NCI-H2171 treated with DMSO at 0.1 percent for 48 hours (cell line): ENCODE data around the gene C6orf132.

Source experiments
- DNase-seq: peaks from one replicate; lab custom pipeline; 2025; lab: John Stamatoyannopoulos, UW

The C6orf132 gene

GRCh38 chr6:42135161-42135560 lies 7.3 kb downstream of the C6orf132 start:
- no peak for DNase-seq

- no peak for DNase-seq
Observed at GRCh38 chr6:42133926-42134325, 8.5 kb downstream of the C6orf132 start.

- no peak for DNase-seq
Observed at GRCh38 chr6:42131531-42131930, 10.9 kb downstream of the C6orf132 start.

- no peak for DNase-seq
Observed at GRCh38 chr6:42129360-42129676, 13.1 kb downstream of the C6orf132 start.

DNA sequence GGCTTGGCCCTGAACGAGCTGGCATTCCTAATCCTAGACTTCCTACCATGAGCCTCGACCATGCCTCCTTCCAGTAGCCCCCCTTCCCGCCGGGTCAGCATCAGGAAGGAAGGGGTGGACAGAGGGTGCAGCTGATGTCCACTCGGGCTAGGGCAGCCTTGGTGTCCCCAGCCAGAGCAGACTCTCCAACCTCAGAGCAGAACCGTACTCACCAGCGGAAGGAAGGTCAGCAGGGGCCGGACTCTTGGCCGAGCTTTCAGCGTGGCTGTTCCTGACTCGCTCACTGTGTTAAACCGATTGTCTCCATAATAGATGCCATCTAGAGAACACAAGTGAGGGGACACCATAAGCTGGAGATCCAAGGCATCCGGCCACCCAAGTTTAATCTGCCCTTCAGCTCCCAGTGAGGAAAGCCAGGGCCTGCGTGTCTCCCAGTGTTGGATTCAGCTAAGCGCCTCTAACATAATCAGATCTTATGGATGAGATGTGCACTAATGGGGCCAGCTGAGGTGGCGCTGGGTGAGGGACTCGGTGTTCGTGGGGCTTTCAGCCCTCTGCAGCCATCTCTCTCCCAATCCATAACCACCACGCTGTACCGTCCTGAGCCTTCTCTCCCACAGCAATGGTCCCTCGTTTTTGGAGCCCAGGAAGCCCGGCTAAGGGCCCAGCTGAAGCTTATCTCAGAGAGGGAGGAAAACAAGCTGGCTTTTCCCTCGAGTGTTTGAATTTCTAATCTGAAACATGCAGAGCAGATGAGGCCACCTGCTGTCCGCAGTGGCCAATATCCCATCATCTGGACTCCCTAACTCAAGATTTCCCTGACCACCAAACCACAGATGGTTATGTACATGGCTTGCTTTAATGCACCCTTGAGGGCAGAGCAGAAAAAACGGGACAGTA lies 13.7 kb downstream of the C6orf132 start:
- DNase-seq, result no peak

DNA sequence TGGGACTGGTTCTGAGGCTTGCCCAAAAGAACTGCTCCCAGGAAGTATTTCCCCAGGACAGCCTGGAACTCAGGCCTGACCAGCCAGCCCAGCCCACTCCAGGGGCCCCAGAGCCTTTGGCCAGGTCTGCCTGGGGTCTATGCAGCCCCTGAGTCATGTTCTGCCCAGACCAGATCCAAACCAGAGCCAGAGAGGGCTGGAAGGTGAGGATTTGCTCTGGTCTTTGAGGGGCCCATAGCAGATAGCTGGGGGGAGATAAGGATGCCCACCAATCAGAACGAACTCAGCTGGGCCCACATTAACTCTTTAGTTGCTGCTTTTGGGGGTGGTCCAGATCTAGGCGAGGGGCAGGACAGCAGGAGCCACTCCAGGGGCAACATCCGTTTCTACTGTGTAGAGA lies 16.8 kb downstream of the C6orf132 start:
- no peak for DNase-seq

GRCh38 chr6:42125231-42125630 lies 17.2 kb downstream of the C6orf132 start:
- DNase-seq, result no peak

- no peak for DNase-seq
Observed at GRCh38 chr6:42124223-42124836, 18.1 kb downstream of the C6orf132 start.

DNA sequence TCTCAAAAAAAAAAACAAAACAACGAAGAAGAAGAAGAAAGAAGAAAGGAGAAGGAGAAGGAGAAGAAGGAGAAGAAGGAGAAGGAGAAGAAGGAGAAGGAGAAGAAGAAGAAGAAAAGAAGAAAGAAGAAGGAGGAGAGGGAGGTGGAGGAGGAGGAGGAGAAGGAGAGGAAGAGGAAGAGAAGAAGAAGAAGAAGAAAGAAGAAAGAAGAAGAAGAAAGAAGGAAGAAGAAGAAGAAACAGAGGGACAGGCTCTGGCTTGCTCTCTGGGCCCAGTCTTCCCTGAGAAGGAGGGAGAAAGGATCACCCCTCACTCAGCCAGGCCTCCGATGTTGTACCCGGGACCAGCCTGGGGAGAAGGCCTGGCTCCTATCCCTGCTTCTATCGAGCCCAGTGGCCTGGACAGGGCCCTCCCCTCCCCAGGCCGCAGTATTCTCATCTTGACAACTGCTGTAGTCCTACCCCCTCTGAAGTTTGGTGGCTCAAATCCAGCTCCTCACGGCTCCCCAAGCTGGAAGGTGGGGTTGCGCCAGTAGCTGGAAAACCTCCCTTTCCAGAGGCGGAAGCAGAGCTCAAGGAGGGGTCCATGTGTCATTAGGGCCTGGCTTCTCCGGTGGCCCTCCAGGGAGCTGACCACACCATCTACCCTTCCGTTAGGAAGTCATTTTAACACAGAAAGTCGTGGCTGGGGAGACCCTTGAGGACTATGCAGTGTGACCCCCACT lies 18.9 kb downstream of the C6orf132 start:
- no peak for DNase-seq

DNA sequence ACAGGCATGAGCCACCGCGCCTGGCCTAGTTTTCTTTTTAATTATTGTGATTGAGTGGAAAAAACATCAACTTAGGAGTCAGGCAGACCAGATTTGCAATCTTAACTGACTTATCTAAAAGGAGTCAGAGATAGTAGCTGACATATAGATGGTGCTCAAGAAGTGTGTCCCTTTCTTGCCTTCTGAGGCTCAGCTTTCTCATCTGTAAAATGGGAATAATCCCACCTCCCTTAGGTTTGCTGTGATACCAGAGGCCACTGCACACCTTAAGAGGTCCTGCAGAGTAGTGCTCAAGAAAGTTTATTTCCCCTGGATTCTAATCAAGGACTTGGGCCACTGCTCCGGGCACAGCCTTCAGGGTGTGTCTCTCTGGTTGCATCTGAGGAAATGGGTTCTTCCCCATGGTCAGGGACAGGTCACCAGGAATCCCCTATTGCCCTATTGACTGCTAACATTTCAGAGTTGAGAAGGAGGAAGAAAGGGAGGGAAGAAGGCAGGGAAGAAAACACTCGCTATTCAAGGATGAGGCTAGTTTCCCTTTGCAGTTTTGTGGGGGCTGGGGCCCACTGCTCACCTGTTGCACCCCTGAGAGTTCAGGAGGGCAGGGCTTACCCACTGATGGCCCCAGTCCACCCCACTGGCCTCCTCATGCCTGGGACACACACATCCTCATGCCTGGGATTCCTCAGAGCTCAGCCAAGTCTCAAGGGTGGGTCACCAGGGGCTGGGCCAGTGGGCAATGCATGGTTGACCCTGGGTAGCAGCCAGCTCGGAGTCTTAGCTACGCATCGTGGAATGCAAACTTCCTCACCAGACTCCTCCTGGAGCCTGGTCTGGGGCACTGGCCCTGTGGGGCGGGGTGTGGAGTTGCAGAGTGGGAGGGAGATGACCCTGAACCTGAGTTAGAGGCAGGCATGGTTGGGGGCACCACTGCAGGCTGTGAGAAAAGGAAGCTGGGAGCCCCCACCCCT lies 21.2 kb downstream of the C6orf132 start:
- DNase-seq, result no peak

DNA sequence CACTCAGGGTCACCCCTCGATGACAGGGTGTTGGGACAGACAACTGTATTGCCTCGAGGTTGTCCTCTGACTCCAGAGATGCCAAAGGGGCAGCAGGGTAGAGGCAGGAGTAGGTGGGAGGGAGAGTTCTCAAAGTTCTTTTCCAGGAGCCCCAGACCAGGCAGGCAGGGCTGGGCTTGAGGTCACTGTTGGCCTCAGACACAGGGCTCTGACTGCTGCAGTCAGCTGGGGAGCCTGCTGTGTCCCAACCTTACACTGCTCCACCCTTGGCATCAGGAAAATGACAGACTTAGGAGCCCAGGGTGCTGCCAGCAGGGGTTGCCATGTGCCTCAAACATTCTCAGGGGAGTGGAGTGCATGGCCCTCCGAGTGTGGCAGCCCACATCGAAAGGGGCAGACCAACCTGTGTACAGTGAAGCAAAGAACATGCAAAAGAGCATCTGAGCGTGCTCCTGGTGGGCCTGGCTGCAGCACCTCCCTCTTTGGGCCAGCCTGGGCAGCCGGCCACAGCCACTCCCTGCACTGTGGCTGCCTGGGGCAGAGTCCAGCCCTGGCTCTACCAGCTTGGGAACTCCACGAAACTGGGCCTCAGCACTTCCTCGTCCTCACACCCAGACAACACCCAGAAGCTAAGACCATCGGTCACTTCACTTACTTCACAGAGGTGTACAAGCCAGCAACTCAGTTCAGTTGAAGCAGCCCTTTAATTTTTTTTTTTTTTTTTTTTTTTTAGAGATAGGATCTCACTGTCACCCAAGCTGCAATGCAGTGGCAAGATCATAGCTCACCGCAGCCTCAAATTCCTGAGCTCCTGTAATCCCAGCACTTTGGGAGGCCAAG lies 24.0 kb downstream of the C6orf132 start:
- DNase-seq, result no peak

GRCh38 chr6:42117843-42118161 lies 24.6 kb downstream of the C6orf132 start:
- no peak for DNase-seq

DNA sequence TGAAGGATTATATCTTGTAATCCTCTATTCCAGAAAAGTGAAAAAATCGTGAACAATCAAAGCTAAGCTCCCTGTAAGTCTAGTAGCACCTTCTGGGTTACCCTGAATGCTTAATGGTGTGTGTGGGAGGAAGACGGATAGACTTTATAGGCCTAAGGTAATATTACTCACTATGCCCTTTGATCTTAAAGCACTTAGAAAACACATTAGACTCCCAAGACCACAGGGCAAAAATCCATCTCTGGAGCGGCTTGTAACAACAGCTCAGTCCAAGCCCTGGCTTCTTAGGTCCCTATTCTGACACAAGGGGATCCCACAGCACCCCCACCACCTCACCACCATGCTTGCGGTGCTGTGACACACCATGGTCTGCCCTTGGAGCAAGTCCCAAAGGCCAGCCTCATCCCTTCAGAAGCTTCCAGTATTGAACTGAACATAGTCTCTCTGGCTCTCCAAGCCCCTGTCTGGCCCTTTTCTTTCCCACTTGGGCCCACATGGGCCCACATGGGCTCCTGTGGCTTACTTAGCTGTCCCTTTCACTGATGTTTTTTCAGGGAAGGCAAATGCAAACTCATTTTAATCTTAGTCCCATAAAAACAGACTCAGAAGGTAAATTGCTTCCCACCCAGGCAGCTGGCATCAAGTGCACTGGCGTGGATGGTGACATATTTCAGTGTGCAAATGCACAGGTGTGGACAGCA lies 28.3 kb downstream of the C6orf132 start:
- DNase-seq, result no peak

GRCh38 chr6:42112351-42112750 lies 30.1 kb downstream of the C6orf132 start:
- DNase-seq, result no peak

DNA sequence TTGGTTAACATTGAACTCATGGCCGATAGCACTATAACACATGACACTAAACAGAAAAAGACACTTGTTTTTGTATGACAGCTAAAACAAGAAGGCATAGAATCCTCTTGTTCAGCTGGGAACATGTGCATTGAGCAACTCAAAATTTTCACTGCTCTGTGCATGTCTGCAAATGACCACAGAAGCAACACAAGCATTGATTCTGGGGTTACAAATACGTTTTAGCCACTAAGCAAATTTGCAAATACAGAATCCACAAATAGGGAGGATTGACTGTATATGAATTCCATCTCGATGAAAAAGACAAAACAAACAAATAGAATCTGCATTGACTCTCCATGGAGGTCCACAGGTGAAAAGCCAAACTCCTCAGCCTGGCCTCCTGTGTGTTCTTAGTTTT lies 31.7 kb downstream of the C6orf132 start:
- no peak for DNase-seq

DNA sequence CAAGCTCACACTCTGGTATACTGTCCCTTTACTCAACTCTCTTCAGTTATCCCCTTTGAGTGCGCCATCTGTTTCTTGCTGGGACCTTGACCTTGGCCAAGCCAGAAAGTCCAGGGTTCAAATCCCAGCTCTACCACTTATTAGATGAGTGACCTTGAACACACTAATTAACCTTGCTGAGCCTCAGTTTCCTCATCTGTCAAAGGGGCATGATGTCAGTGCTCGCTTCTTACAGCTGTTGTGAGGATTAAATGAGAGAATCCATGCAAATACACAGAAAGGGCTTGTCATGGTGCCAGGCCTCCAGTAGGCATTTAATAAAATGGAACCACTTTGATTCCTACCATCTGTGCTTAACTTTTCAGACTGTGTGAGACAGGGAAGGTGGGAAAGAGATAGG lies 34.3 kb downstream of the C6orf132 start:
- no peak for DNase-seq

DNA sequence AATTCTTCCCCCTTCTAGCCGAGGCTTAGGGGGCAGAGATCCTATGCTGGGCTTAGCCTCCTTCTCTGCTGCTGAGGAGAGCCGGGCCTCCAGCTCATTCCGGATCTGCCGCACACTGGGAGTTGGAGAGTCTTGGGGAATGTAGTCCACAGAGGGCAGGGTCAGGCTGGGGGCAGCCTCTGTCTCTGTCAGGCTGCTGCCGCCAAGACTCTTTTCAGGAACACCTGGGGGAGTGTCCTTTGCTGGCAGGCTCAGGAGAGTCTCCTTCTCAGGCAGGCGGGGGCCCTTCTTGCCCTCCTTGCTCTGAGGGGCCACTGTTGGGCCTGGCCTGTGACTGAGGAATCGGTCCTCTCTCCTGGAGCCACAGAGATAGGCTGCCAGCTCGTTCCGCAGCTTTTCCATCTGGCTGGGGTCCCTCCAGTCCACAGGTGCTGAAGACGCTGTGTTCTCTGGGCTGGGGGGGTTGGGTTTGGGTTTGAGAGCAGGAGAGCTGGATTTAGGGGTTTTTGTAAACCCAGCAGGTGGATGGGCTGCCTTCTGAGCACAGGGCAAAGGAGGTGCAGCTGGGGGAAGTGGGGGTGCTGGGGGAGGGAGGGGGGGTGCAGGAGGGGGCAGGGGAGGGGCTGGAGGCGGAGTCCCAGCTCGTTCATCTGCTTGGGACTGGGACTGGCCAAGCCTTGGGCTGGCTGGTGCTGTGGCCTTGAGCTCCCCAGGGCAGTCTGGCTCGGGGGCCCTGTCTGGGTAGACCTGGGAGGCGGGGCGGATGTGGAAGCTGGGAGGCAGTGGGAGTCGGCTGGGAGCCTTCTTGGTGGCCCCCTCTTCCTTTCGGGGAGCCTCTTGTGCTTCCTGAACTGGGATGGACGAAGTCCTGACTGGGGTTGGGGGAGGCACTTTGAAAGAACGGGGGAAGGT lies 36.1 kb downstream of the C6orf132 start:
- no peak for DNase-seq

DNA sequence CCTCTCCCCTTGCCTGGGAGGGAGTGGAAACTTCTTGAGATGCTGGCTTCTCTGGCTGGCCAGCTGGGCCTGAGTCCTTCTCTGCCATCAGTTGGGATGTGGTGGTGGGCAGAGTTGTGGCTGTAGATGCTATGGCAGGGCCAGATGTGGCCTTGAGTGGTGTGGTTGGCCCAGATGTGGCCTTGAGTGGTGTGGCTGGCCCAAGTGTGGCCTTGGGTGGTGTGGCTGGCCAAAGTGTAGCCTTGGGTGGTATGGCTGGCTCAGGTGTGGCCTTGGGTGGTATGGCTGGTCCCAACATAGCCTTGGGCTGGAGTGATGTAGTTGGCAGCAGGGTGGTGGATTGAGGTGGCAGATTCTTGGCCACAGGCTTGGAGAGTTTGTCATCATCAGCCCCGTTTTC lies 36.7 kb downstream of the C6orf132 start:
- DNase-seq, result no peak

- DNase-seq, result no peak
Observed at GRCh38 chr6:42105156-42105648, 37.2 kb downstream of the C6orf132 start.
